HCT116 (cell line): ENCODE data around the gene TRIM66. TPM values are rescaled to one million over a fixed set of nuclear protein-coding genes. Genes with fewer than 3 reads are reported as not detected.

ENCODE experiments used
- ATAC-seq: fragments of 200-7000 bp; cut with Tn5 transposase; 2 replicates; pipeline ENCODE4 v1.9.1; 2020; ENCODE audit warnings: mild to moderate bottlenecking, moderate library complexity
- BruUV-seq: library from RNA; stranded (reverse); fragments of 400-500 nt; replicated peaks from 2 replicates; lab custom pipeline; 2021; lab: Mats Ljungman, UMichigan
- CTCF ChIA-PET: fragments of 300-600 bp; sonication (Branson Sonifier 250); formaldehyde crosslinking; loops from one replicate; lab custom pipeline; 2021; ENCODE audit warnings: antibody characterized with exemption; lab: Charles Lee
- POLR2A ChIA-PET: fragments of 300-600, 350-600 bp; sonication (Branson Sonifier 250); formaldehyde crosslinking; loops from one replicate; lab custom pipeline; 2021; ENCODE audit warnings: antibody characterized with exemption; lab: Charles Lee
- RAD21 ChIA-PET, 2 experiments: fragments of 300-600 bp; sonication (Branson Sonifier 250); formaldehyde crosslinking; loops; one replicate each; lab custom pipeline; 2023; ENCODE audit warnings: low total read pairs in 2 of 2; ENCODE audit not compliant: uncharacterized antibody in 2 of 2, unreplicated experiment in 2 of 2, low non-redundant PET in 1 of 2; lab: Charles Lee
- DNase-seq: peaks from one replicate; pipeline ENCODE4 v3.0.0-alpha.2; 2010; ENCODE audit warnings: low read depth, low spot score
- H2AFZ ChIP-seq: fragments of 200-600 bp; shearing (Covaris generic), sonication (generic); 2 replicates; pipeline ENCODE4 v1.6.1; 2017; ENCODE audit warnings: low read depth, mixed run types, mixed read lengths, antibody characterized with exemption, low read length; ENCODE audit not compliant: poor library complexity, severe bottlenecking
- H3K27ac ChIP-seq: 2 replicates; pipeline ENCODE4 v1.5.1; 2012; ENCODE audit warnings: low read depth, low read length
- H3K27me3 ChIP-seq: fragments of 200-600 bp; sonication (generic); 2 replicates; pipeline ENCODE4 v1.6.1; 2016; ENCODE audit warnings: mixed run types, low read length, mixed read lengths; ENCODE audit not compliant: insufficient read depth
- H3K36me3 ChIP-seq, 2 experiments: fragments of 200-500 bp in 1 of 2; fragments of 200-600 bp in 1 of 2; sonication (Bioruptor generic) in 1 of 2; sonication (generic) in 1 of 2; 2 replicates each; pipeline versions ENCODE4 v1.5.1 to v1.6.1; 2014 to 2016; ENCODE audit warnings: low read length in 2 of 2, inconsistent platforms in 1 of 2, mixed read lengths in 1 of 2, mixed run types in 1 of 2; ENCODE audit not compliant: insufficient read depth in 2 of 2, control insufficient read depth in 1 of 2
- H3K4me1 ChIP-seq, 2 experiments: fragments of 200-600 bp in 1 of 2; sonication (generic) in 1 of 2; 2 replicates each; pipeline versions ENCODE4 v1.5.1 to v1.6.1; 2012 to 2017; ENCODE audit warnings: low read length in 2 of 2, inconsistent platforms in 1 of 2, mild to moderate bottlenecking in 1 of 2, mixed read lengths in 1 of 2, mixed run types in 1 of 2, moderate library complexity in 1 of 2; ENCODE audit not compliant: insufficient read depth in 2 of 2, control insufficient read depth in 1 of 2
- H3K4me2 ChIP-seq: fragments of 200-600 bp; sonication (generic); 2 replicates; pipeline ENCODE4 v1.6.1; 2017; ENCODE audit warnings: mixed run types, low read length, mixed read lengths
- H3K4me3 ChIP-seq, 2 experiments: fragments of 200-600 bp in 1 of 2; sonication (generic) in 1 of 2; replicated peaks in 1 of 2; 2 replicates each; pipeline ENCODE4 v1.5.1; 2011 to 2016; ENCODE audit warnings: low read length in 2 of 2, control low read depth in 1 of 2, low read depth in 1 of 2, mild to moderate bottlenecking in 1 of 2, mixed read lengths in 1 of 2, mixed run types in 1 of 2
- H3K79me2 ChIP-seq: fragments of 200-600 bp; sonication (generic); 2 replicates; pipeline ENCODE4 v1.6.1; 2017; ENCODE audit warnings: mild to moderate bottlenecking, mixed run types, low read length, moderate library complexity, mixed read lengths; ENCODE audit not compliant: insufficient read depth
- H3K9ac ChIP-seq: fragments of 200-600 bp; sonication (generic); 2 replicates; pipeline ENCODE4 v1.6.1; 2016; ENCODE audit warnings: low read length, mixed read lengths
- H3K9me2 ChIP-seq: fragments of 200-600 bp; sonication (generic), shearing (Covaris generic); 2 replicates; pipeline ENCODE4 v1.6.1; 2017; ENCODE audit warnings: mixed run types, mild to moderate bottlenecking, moderate library complexity; ENCODE audit not compliant: insufficient read depth
- H3K9me3 ChIP-seq, 2 experiments: fragments of 200-500 bp in 1 of 2; fragments of 200-600 bp in 1 of 2; sonication (Bioruptor generic) in 1 of 2; sonication (generic) in 1 of 2; 2 replicates each; pipeline ENCODE4 v1.6.1; 2014 to 2017; ENCODE audit warnings: low read length in 2 of 2, mixed read lengths in 2 of 2, inconsistent platforms in 1 of 2, low read depth in 1 of 2, mild to moderate bottlenecking in 1 of 2, mixed run types in 1 of 2, moderate library complexity in 1 of 2; ENCODE audit not compliant: control insufficient read depth in 1 of 2, insufficient read depth in 1 of 2
- H4K20me1 ChIP-seq: fragments of 200-600 bp; sonication (generic), shearing (Covaris generic); 2 replicates; pipeline ENCODE4 v1.6.1; 2017; ENCODE audit warnings: mixed run types, mild to moderate bottlenecking, moderate library complexity; ENCODE audit not compliant: insufficient read depth
- ATF3 ChIP-seq: IDR thresholded peaks from 2 replicates; pipeline ENCODE4 v1.6.1; 2012
- CBX3 ChIP-seq: IDR thresholded peaks from 2 replicates; pipeline ENCODE4 v1.6.1; 2012; ENCODE audit warnings: low read depth
- CEBPB ChIP-seq: IDR thresholded peaks from 2 replicates; pipeline ENCODE4 v1.6.1; 2012; ENCODE audit warnings: low read depth
- CTCF ChIP-seq, 3 experiments: fragments of 200-600 bp in 1 of 3; sonication (generic) in 1 of 3; IDR thresholded peaks in 2 of 3; conservative IDR thresholded peaks in 1 of 3; 2 replicates each; pipeline ENCODE4 v1.5.1; 2012 to 2017; ENCODE audit warnings: low read depth in 2 of 3, low read length in 2 of 3, antibody characterized with exemption in 1 of 3, borderline replicate concordance in 1 of 3, control low read depth in 1 of 3, mild to moderate bottlenecking in 1 of 3, mixed read lengths in 1 of 3, mixed run types in 1 of 3, moderate library complexity in 1 of 3; ENCODE audit not compliant: insufficient read depth in 1 of 3
- EGR1 ChIP-seq: IDR thresholded peaks from 2 replicates; pipeline ENCODE4 v1.6.1; 2012; ENCODE audit warnings: low read depth
- ELF1 ChIP-seq: IDR thresholded peaks from 2 replicates; pipeline ENCODE4 v1.6.1; 2012; ENCODE audit warnings: low read depth, borderline replicate concordance
- EZH2 ChIP-seq: fragments of 200-600 bp; sonication (generic); IDR thresholded peaks from 2 replicates; pipeline ENCODE4 v1.6.1; 2017; ENCODE audit warnings: antibody characterized with exemption, mixed run types
- EZH2phosphoT487 ChIP-seq: fragments of 200-600 bp; IDR thresholded peaks from 2 replicates; pipeline ENCODE4 v1.6.1; 2018; ENCODE audit warnings: antibody characterized with exemption, borderline replicate concordance
- JUND ChIP-seq: IDR thresholded peaks from 2 replicates; pipeline ENCODE4 v1.6.1; 2012
- MAX ChIP-seq: IDR thresholded peaks from 2 replicates; pipeline ENCODE4 v1.6.1; 2012
- POLR2AphosphoS5 ChIP-seq: IDR thresholded peaks from 2 replicates; pipeline ENCODE4 v1.6.1; 2011; ENCODE audit warnings: mild to moderate bottlenecking, low read depth, low read length, moderate library complexity
- intact Hi-C: fragments of 100-400 bp; cut with micrococcal nuclease; formaldehyde crosslinking; loops from 2 replicates; pipeline ENCODE4 v1.10.0; 2022
- total RNA-seq: library from RNA; stranded (reverse); gene quantifications from one replicate; pipeline ENCODE4 v1.2.1, GENCODE V29; 2021; ENCODE audit not compliant: unreplicated experiment

The TRIM66 gene
- total RNA-seq, 1 experiment from 2014 or later, result 24.8 TPM

- Histone ChIP-seq H3K4me2 (peak overlapping the region; percentile 80), H3K4me1 (peaks cover 27 to 64% of the 10 kb centered on the region in 2 experiments)
Measured at GRCh38 chr11:8685820-8686219, 3.4 kb upstream of the TRIM66 start.

More at GRCh38 chr11:8685820-8686219, 3.4 kb upstream of the TRIM66 start:
- Histone ChIP-seq H3K79me2 (peaks cover 68% of the 10 kb centered on the region), H3K9me2 (no peaks in the 10 kb centered on the region), H3K27ac (peak overlapping the region; percentile 97), H3K27me3 (no peaks in the 10 kb centered on the region), H3K4me3 (no peak overlapping the region), H2AFZ (no peak overlapping the region), H3K9me3 (no peaks in the 10 kb centered on the region), H4K20me1 (peaks cover 3% of the 10 kb centered on the region; the same call in 1 of the 2 replicates), H3K36me3 (peaks cover 24 to 42% of the 10 kb centered on the region in 2 experiments), H3K9ac (peak overlapping the region; percentile 99)
- TF ChIP-seq POLR2AphosphoS5, result no peak
- TF ChIP-seq EZH2, result no peak
- no peak for TF ChIP-seq EGR1
- TF ChIP-seq MAX, result no peak
- TF ChIP-seq ELF1, result no peak
- no peak for TF ChIP-seq JUND
- TF ChIP-seq CBX3, result no peak
- TF ChIP-seq CEBPB, result no peak
- no peak for TF ChIP-seq CTCF (IDR thresholded peaks at IDR 0.05 in 2 of 3, conservative IDR thresholded peaks at IDR 0.05 in 1 of 3; ENCODE audit: borderline replicate concordance in 1 of 3, insufficient read depth in 1 of 3, low read depth in 2 of 3, low read length in 2 of 3)
- TF ChIP-seq ATF3, result no peak
- no peak for TF ChIP-seq EZH2phosphoT487
- POLR2A ChIA-PET, result interaction anchor here (1.5 kb wide), 1 partner anchor 29 kb away, joined by 3 read pairs; no protein-coding TSS in a partner anchor
- BruUV-seq, result no TSS peak
- DNase-seq, result no peak
- ATAC-seq, result no peak
- intact Hi-C loops, result loop anchor here (5.0 kb wide), 2 partner anchors 186 to 276 kb away; partner anchors contain the start of gene TMEM9B
- RAD21 ChIA-PET, result no interaction called here
- CTCF ChIA-PET, result no interaction called here
